Glutamatergic neuron (in vitro differentiated cells): ENCODE measurements around the gene PLEKHM3. TPM values are rescaled to one million over a fixed set of nuclear protein-coding genes. Genes with fewer than 3 reads are reported as not detected.

Source experiments
- DNase-seq: peaks from one replicate; pipeline ENCODE4 v3.0.0; 2022
- H3K27ac Mint-ChIP-seq: one replicate; pipeline ENCODE4 v1.8.0; 2020; ENCODE audit warnings: mild to moderate bottlenecking, mixed read lengths, inconsistent platforms; ENCODE audit not compliant: unreplicated experiment
- H3K27me3 Mint-ChIP-seq: one replicate; pipeline ENCODE4 v1.8.0; 2020; ENCODE audit warnings: mild to moderate bottlenecking, moderate library complexity, mixed read lengths, inconsistent platforms; ENCODE audit not compliant: unreplicated experiment
- H3K36me3 Mint-ChIP-seq: one replicate; pipeline ENCODE4 v1.8.0; 2020; ENCODE audit warnings: mild to moderate bottlenecking, mixed read lengths, inconsistent platforms; ENCODE audit not compliant: unreplicated experiment
- H3K4me1 Mint-ChIP-seq: one replicate; pipeline ENCODE4 v1.8.0; 2020; ENCODE audit warnings: mild to moderate bottlenecking, low read depth, mixed read lengths, inconsistent platforms; ENCODE audit not compliant: unreplicated experiment
- H3K4me3 Mint-ChIP-seq: one replicate; pipeline ENCODE4 v1.8.0; 2020; ENCODE audit warnings: mild to moderate bottlenecking, mixed read lengths, inconsistent platforms; ENCODE audit not compliant: unreplicated experiment
- H3K9me3 Mint-ChIP-seq: one replicate; pipeline ENCODE4 v1.8.0; 2020; ENCODE audit warnings: mild to moderate bottlenecking, moderate library complexity, mixed read lengths, inconsistent platforms; ENCODE audit not compliant: unreplicated experiment
- CTCF ChIP-seq: fragments of 200-600 bp; sonication (generic); IDR thresholded peaks from one replicate; pipeline ENCODE4 v1.5.0; 2021; ENCODE audit not compliant: partially characterized antibody, unreplicated experiment
- total RNA-seq: library from RNA; stranded (reverse); fragmentation: NEBNext Ultra II Directional; extraction: Animal tissue kit (Norgen Biotek cat#: 25700); gene quantifications from one replicate; pipeline ENCODE4 v1.2.1, GENCODE V29; 2021; ENCODE audit not compliant: unreplicated experiment

Gene PLEKHM3
- total RNA-seq, 1 donor from 2014 or later = 19.5 TPM

GRCh38 chr2:207840101-207840500 is 185.2 kb downstream of the PLEKHM3 start:
- no peak for DNase-seq
- H3K27me3 Mint-ChIP-seq = no peaks in the 10 kb centered on the region
- TF ChIP-seq CTCF = no peak
- H3K4me3 Mint-ChIP-seq = no peak overlapping the region
- H3K36me3 Mint-ChIP-seq = no peaks in the 10 kb centered on the region
- H3K4me1 Mint-ChIP-seq = no peaks in the 10 kb centered on the region
- H3K9me3 Mint-ChIP-seq = no peaks in the 10 kb centered on the region
- H3K27ac Mint-ChIP-seq = no peak overlapping the region

- Mint-ChIP-seq H3K27me3 (no peaks in the 10 kb centered on the region), H3K4me1 (no peaks in the 10 kb centered on the region), H3K4me3 (no peak overlapping the region), H3K36me3 (no peaks in the 10 kb centered on the region), H3K9me3 (no peaks in the 10 kb centered on the region), H3K27ac (no peak overlapping the region)
- no peak for DNase-seq
- no peak for TF ChIP-seq CTCF
Measured at GRCh38 chr2:207839575-207839974, 185.8 kb downstream of the PLEKHM3 start.

GRCh38 chr2:207839028-207839427 is 186.3 kb downstream of the PLEKHM3 start:
- Mint-ChIP-seq H3K36me3 (no peaks in the 10 kb centered on the region), H3K4me3 (no peak overlapping the region), H3K4me1 (no peaks in the 10 kb centered on the region), H3K9me3 (no peaks in the 10 kb centered on the region), H3K27me3 (no peaks in the 10 kb centered on the region), H3K27ac (no peak overlapping the region)
- TF ChIP-seq CTCF = no peak
- no peak for DNase-seq

- no peaks in the 10 kb centered on the region for H3K27me3 Mint-ChIP-seq
- no peak for DNase-seq
- H3K4me1 Mint-ChIP-seq = no peaks in the 10 kb centered on the region
- no peaks in the 10 kb centered on the region for H3K9me3 Mint-ChIP-seq
- no peak overlapping the region for H3K4me3 Mint-ChIP-seq
- no peaks in the 10 kb centered on the region for H3K36me3 Mint-ChIP-seq
- H3K27ac Mint-ChIP-seq = no peak overlapping the region
- no peak for TF ChIP-seq CTCF
Measured at GRCh38 chr2:207836521-207837133, 188.7 kb downstream of the PLEKHM3 start.

- no peaks in the 10 kb centered on the region for H3K27me3 Mint-ChIP-seq
- no peak overlapping the region for H3K4me3 Mint-ChIP-seq
- no peak for DNase-seq
- H3K36me3 Mint-ChIP-seq = no peaks in the 10 kb centered on the region
- no peaks in the 10 kb centered on the region for H3K9me3 Mint-ChIP-seq
- no peak for TF ChIP-seq CTCF
- H3K4me1 Mint-ChIP-seq = no peaks in the 10 kb centered on the region
- H3K27ac Mint-ChIP-seq = no peak overlapping the region
Measured at GRCh38 chr2:207835805-207836204, 189.5 kb downstream of the PLEKHM3 start.
